Chondrocyte (in vitro differentiated cells): ENCODE data around the gene FOXO6. TPM values are rescaled to one million over a fixed set of nuclear protein-coding genes. Genes with fewer than 3 reads are reported as not detected.

Experiments used
- DNase-seq: peaks from one replicate; pipeline ENCODE4 v3.0.0; 2021; ENCODE audit warnings: mixed read lengths, low spot score
- H3K27ac Mint-ChIP-seq: one replicate; pipeline ENCODE4 v1.8.0; 2021; ENCODE audit warnings: mild to moderate bottlenecking, moderate library complexity, mixed read lengths; ENCODE audit not compliant: unreplicated experiment
- H3K27me3 Mint-ChIP-seq: 2 replicates; pipeline ENCODE4 v1.8.0; 2021; ENCODE audit warnings: low read depth, mixed read lengths
- H3K36me3 Mint-ChIP-seq: 2 replicates; pipeline ENCODE4 v1.8.0; 2021; ENCODE audit warnings: low read depth, mixed read lengths
- H3K4me1 Mint-ChIP-seq: 2 replicates; pipeline ENCODE4 v1.8.0; 2021; ENCODE audit warnings: low read depth, mild to moderate bottlenecking, mixed read lengths
- H3K4me3 Mint-ChIP-seq: one replicate; pipeline ENCODE4 v1.8.0; 2021; ENCODE audit warnings: mild to moderate bottlenecking, moderate library complexity, mixed read lengths; ENCODE audit not compliant: unreplicated experiment
- H3K9me3 Mint-ChIP-seq: 2 replicates; pipeline ENCODE4 v1.8.0; 2021; ENCODE audit warnings: low read depth, mixed read lengths
- CTCF ChIP-seq: fragments of 200-600 bp; sonication (generic); IDR thresholded peaks from 2 replicates; pipeline ENCODE4 v1.5.0; 2021; ENCODE audit warnings: antibody characterized with exemption, mild to moderate bottlenecking, moderate library complexity
- total RNA-seq: library from RNA; stranded (reverse); gene quantifications from 3 replicates; pipeline ENCODE4 v1.2.1, GENCODE V29; 2021

FOXO6 gene
- total RNA-seq, 1 donor from 2014 or later: 1.1 TPM

DNA sequence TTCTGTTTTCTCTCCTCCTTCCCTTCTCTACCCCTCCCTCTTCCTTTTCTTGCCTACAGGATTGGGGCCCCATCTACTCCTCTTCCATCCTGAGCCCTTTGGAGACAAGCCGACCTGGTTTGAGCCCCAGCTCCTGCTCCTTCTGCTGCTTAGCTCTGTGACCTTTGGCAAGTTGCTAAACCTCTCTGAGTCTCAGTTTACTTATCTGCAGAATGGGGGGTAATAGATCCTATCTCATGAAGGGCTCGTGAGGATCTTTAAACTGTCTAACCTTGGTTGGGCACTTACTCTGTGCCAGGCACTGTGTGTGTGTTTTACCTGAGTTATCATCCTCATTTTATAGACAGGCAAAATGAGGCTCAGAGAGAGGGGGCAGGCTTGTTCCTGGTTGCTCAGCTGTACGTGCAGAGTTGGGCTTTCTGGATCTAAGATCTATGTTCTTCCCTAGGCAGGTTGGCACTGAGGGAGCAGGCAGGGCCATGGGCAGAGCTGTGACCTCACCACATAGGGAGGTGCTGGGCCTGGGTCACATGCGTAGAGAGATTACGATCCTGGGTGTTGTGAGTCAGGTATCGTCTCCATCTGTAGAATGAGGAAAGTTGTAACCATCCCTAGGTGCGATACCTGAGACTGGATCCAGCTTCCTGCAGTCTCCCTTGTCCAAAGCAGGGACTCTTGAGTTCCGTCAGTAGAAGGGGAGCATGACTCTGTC lies 58.5 kb downstream of the FOXO6 start:
- H3K4me3 Mint-ChIP-seq: no peak overlapping the region
- no peak for TF ChIP-seq CTCF
- H3K36me3 Mint-ChIP-seq: no peaks in the 10 kb centered on the region
- peak overlapping the region; percentile 74 for H3K27ac Mint-ChIP-seq
- H3K9me3 Mint-ChIP-seq: no peaks in the 10 kb centered on the region
- peaks cover 14% of the 10 kb centered on the region for H3K4me1 Mint-ChIP-seq
- peaks cover 2% of the 10 kb centered on the region for H3K27me3 Mint-ChIP-seq
- no peak for DNase-seq

DNA sequence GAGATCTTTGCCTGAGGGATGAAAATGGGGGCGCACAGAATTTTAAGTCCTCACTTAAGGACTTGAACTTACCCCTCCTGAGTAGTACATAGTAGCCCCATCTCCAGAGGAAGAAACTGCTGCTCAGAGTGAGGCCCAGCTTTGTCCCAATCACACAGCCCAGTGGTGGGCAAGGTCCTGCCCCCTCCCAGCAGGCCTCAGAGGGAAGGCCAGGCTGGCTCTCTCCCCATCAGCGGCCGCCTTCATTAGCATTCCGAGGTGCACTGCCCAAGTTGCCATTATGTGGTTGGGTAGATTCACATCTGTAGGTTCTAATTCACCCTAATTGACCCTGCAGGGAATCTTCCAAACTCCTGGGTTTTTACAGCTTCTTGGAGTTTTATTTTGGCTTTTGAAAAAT lies 59.1 kb downstream of the FOXO6 start:
- Mint-ChIP-seq H3K4me1 (peaks cover 14% of the 10 kb centered on the region), H3K4me3 (no peak overlapping the region), H3K27ac (no peak overlapping the region), H3K36me3 (no peaks in the 10 kb centered on the region), H3K9me3 (no peaks in the 10 kb centered on the region), H3K27me3 (peaks cover 2% of the 10 kb centered on the region)
- no peak for TF ChIP-seq CTCF
- DNase-seq: no peak

DNA sequence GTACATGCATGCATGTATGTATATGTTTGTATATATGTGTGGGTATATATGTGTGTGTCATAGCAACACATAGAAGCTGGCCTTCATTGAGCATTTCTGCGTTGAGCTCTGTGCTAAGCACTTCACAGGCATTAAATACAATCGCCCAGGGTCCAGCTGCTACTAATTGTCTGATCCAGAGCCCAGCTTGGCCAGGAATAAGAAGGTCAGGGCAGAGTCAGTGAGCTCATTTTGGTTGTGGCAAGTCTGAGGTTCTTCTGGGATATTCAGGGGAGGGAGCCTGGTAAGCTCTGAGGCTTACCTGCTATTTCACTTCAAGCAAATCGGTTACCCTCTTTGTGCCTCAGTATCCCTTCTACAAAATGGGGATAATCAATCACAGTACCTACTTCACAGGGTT lies 59.6 kb downstream of the FOXO6 start:
- no peak overlapping the region for H3K27ac Mint-ChIP-seq
- no peak for DNase-seq
- no peak overlapping the region for H3K4me3 Mint-ChIP-seq
- TF ChIP-seq CTCF: no peak
- peaks cover 14% of the 10 kb centered on the region for H3K4me1 Mint-ChIP-seq
- H3K27me3 Mint-ChIP-seq: peaks cover 2% of the 10 kb centered on the region
- H3K9me3 Mint-ChIP-seq: no peaks in the 10 kb centered on the region
- no peaks in the 10 kb centered on the region for H3K36me3 Mint-ChIP-seq

DNA sequence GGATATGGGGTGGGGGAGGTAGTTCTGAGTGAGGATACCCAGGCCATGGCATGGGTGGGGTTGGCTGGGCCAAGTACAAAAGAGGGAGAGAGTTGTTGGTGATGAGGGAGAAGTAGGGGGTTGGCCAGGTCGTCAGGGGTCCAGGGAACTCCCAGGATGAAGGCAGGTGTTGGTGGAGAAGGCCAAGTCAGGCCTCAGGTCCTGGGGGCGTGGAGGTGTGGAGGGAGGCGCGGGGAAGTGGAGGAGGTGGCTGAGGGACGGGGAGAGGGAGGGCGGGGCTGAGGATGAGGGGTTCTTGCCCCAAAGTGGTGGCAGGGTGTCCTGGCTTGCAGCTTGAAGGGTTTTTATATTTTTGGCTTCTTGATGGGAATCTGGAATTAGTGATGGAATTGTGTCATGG lies 61.1 kb downstream of the FOXO6 start:
- no peaks in the 10 kb centered on the region for H3K36me3 Mint-ChIP-seq
- no peak overlapping the region for H3K27ac Mint-ChIP-seq
- no peaks in the 10 kb centered on the region for H3K9me3 Mint-ChIP-seq
- peaks cover 11% of the 10 kb centered on the region for H3K4me1 Mint-ChIP-seq
- H3K4me3 Mint-ChIP-seq: no peak overlapping the region
- no peak for DNase-seq
- H3K27me3 Mint-ChIP-seq: no peaks in the 10 kb centered on the region
- TF ChIP-seq CTCF: no peak

GRCh38 chr1:41423511-41424191 lies 62.4 kb downstream of the FOXO6 start:
- TF ChIP-seq CTCF: peak; percentile 39
- no peaks in the 10 kb centered on the region for H3K36me3 Mint-ChIP-seq

More at GRCh38 chr1:41423511-41424191, 62.4 kb downstream of the FOXO6 start:
- peaks cover 9% of the 10 kb centered on the region for H3K4me1 Mint-ChIP-seq
- H3K4me3 Mint-ChIP-seq: no peak overlapping the region
- H3K27ac Mint-ChIP-seq: no peak overlapping the region
- peaks cover 3% of the 10 kb centered on the region for H3K27me3 Mint-ChIP-seq
- no peak for DNase-seq
- H3K9me3 Mint-ChIP-seq: no peaks in the 10 kb centered on the region
